ENCODE results near the gene TSGA10IP. TPM values are rescaled to one million over a fixed set of nuclear protein-coding genes. Genes with fewer than 3 reads are reported as not detected.
A peak's percentile ranks its signal among the peaks of the same experiment; 100 is the strongest.

The TSGA10IP gene
- total and polyA plus RNA-seq, 2 experiments from 2014 or later, result 1.6 to 2.0 TPM

DNA sequence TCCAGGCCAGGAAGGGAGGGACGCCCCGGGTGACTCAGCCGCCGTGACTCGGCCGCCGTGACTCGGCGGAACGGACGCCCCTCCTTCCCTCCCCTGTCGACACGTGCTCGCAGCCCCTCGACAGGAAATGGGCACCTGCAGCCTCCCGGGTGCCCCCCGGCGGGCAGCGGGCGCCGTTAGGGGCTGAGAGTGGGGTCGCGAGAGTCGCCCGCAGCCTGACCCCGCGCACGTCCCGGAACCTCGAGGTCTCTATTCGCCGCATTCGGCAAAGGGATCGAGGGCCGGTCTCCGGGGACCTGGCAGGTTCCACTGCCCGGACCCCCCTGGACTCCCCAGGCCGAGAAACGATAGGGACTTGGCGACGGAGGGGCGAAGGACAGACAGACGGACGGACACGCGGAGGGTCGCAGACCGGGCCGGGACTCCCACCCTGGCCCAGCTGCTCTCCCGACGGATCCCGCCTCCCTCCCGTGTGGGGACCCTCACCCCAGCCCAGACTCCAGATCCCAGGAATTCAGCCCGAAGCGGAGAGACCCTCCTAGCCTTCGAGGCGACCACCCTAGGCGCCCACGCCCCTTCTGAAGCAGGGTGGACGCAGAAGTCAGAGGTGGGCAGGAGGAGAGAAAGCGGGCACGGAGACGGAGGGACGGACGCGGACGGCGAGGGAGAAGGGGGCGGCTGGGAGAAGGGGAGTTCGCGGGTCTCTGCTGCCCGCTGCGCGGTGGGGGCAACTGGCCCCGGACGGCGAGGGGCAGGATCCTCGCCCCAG is 45.7 kb upstream of the TSGA10IP start (continued):
- TF ChIP-seq, protein P1, sequence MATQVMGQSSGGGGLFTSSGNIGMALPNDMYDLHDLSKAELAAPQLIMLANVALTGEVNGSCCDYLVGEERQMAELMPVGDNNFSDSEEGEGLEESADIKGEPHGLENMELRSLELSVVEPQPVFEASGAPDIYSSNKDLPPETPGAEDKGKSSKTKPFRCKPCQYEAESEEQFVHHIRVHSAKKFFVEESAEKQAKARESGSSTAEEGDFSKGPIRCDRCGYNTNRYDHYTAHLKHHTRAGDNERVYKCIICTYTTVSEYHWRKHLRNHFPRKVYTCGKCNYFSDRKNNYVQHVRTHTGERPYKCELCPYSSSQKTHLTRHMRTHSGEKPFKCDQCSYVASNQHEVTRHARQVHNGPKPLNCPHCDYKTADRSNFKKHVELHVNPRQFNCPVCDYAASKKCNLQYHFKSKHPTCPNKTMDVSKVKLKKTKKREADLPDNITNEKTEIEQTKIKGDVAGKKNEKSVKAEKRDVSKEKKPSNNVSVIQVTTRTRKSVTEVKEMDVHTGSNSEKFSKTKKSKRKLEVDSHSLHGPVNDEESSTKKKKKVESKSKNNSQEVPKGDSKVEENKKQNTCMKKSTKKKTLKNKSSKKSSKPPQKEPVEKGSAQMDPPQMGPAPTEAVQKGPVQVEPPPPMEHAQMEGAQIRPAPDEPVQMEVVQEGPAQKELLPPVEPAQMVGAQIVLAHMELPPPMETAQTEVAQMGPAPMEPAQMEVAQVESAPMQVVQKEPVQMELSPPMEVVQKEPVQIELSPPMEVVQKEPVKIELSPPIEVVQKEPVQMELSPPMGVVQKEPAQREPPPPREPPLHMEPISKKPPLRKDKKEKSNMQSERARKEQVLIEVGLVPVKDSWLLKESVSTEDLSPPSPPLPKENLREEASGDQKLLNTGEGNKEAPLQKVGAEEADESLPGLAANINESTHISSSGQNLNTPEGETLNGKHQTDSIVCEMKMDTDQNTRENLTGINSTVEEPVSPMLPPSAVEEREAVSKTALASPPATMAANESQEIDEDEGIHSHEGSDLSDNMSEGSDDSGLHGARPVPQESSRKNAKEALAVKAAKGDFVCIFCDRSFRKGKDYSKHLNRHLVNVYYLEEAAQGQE (IDR thresholded peaks at IDR 0.05; ENCODE audit: unreplicated experiment), result peak; percentile 13
- TF ChIP-seq, protein P2, sequence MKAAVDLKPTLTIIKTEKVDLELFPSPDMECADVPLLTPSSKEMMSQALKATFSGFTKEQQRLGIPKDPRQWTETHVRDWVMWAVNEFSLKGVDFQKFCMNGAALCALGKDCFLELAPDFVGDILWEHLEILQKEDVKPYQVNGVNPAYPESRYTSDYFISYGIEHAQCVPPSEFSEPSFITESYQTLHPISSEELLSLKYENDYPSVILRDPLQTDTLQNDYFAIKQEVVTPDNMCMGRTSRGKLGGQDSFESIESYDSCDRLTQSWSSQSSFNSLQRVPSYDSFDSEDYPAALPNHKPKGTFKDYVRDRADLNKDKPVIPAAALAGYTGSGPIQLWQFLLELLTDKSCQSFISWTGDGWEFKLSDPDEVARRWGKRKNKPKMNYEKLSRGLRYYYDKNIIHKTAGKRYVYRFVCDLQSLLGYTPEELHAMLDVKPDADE (IDR thresholded peaks at IDR 0.05), result 0 out of 2 replicates have a peak, but pooled peaks have one; percentile 29

DNA sequence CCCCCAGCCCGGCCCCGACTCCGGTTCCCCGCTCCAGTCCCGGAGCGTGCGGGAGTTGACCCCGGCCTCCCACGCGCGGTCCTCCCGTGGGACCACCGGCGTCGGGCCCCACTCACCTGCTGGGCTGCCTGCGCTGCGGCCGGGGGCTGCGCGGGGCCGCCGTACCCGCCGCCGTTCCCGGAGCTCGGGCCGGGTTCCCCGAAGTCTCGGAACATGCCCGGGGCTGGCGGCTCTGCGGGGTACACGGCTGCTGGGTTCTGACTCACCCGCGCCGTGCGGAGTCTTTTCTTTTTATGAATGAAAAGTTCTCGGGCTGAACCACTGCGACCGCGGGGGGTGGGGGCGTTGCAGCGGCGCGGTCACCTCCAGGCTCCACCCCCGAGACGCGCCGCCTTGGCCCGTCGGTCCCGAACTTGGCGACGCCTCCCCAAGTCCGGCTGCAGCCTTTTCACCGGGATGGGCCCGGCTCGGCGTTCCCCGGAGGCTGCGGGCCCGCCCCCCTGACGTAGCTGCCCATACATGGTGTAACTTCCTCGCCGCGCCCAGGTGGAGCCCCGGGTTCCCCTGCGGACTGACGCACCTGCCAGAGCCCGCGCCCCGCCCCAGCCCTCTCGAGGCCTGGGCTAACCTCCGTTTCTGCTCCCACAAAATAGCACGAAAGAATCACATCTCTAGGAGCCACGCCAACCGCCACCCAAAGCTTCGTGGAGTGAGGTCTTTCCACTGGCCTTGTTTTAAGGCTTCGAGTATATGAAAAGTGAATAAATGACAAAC is 45.0 kb upstream of the TSGA10IP start, which contains the start of gene FOSL1:
Gene FOSL1 (minus strand): TSS at position 264 of the 774 bp plus-strand sequence. CDS start 49 bp downstream, at position 215.
- ATAC-seq (peak; percentile 89), DNase-seq (ENCODE audit: low spot score) (peak; percentile 98)
- Histone ChIP-seq H4K20me1 (replicated peaks; ENCODE audit: insufficient read depth) (no peaks in the 10 kb centered on the region), H3K4me1 (ENCODE audit: insufficient read depth) (peaks cover 8% of the 10 kb centered on the region), H3K9me2 (ENCODE audit: insufficient read depth) (no peaks in the 10 kb centered on the region), H3K27ac (ENCODE audit: low read depth) (no peak within 1 kb of the TSS), H3K4me2 (peak within 1 kb of the TSS; percentile 85), H3K27me3 (ENCODE audit: insufficient read depth) (peaks cover 59% of the 10 kb centered on the region), H3K4me3 (peak within 1 kb of the TSS; percentile 74), H3F3A (replicated peaks; ENCODE audit: low read depth) (peaks cover 16% of the 10 kb centered on the region), H3K36me3 (ENCODE audit: insufficient read depth) (no peaks in the 10 kb centered on the region), H2AFZ (peak within 1 kb of the TSS; percentile 94), H3K79me2 (replicated peaks; ENCODE audit: insufficient read depth) (no peaks in the 10 kb centered on the region)
- H3K4me1 Mint-ChIP-seq, result peaks cover 7% of the 10 kb centered on the region; the same call in 2 of the 3 replicates
- peaks cover 1% of the 10 kb centered on the region; the same call in 1 of the 3 replicates for H3K36me3 Mint-ChIP-seq (ENCODE audit: low read depth)
- no peak within 1 kb of the TSS for H3K27ac Mint-ChIP-seq
- H3K9me3 Mint-ChIP-seq, result peaks cover 2% of the 10 kb centered on the region; the same call in 1 of the 3 replicates
- H3K4me3 Mint-ChIP-seq, result peak within 1 kb of the TSS; percentile 74
- peak; percentile 39; the same call in 1 of the 2 replicates for TF ChIP-seq POLR2AphosphoS5 (IDR thresholded peaks at IDR 0.05; ENCODE audit: low read depth)
- TF ChIP-seq EZH2 (IDR thresholded peaks at IDR 0.05; ENCODE audit: low read depth, unreplicated experiment), result no peak
- TF ChIP-seq CREB1 (CRISPR knock-in tag; IDR thresholded peaks at IDR 0.05; ENCODE audit: low read depth), result peak; percentile 91
- H3K27me3 Mint-ChIP-seq (ENCODE audit: insufficient read depth, low read depth, poor library complexity), result peaks cover 55% of the 10 kb centered on the region

DNA sequence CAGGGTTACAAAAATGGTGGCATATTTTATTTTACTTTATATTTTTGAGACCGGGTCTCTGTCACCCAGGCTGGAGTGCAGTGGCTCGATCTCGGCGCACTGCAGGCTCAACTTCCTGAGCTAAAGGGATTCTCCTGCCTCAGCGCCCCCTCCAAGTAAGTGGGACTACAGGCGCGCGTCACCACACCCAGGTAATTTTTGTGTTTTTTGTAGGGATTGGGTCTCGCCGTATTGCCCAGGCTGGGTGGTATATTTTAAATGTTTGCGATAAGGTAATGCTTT is 44.4 kb upstream of the TSGA10IP start:
- Histone ChIP-seq H3K36me3 (ENCODE audit: insufficient read depth) (no peaks in the 10 kb centered on the region), H3F3A (replicated peaks; ENCODE audit: low read depth) (peaks cover 16% of the 10 kb centered on the region), H2AFZ (no peak overlapping the region), H3K4me1 (ENCODE audit: insufficient read depth) (peaks cover 8% of the 10 kb centered on the region), H3K9me2 (ENCODE audit: insufficient read depth) (no peaks in the 10 kb centered on the region), H3K4me2 (peak overlapping the region; percentile 78), H3K4me3 (peak overlapping the region; percentile 74; the same call in 1 of the 2 replicates), H3K27ac (ENCODE audit: low read depth) (no peak overlapping the region), H3K27me3 (ENCODE audit: insufficient read depth) (peaks cover 60% of the 10 kb centered on the region), H4K20me1 (replicated peaks; ENCODE audit: insufficient read depth) (no peaks in the 10 kb centered on the region), H3K79me2 (replicated peaks; ENCODE audit: insufficient read depth) (no peaks in the 10 kb centered on the region)
- DNase-seq (ENCODE audit: low spot score) (no peak), ATAC-seq (no peak)
- Mint-ChIP-seq H3K9me3 (peaks cover 2% of the 10 kb centered on the region; the same call in 1 of the 3 replicates), H3K4me3 (peak overlapping the region; percentile 58), H3K27me3 (ENCODE audit: insufficient read depth, low read depth, poor library complexity) (peaks cover 57% of the 10 kb centered on the region), H3K36me3 (ENCODE audit: low read depth) (no peaks in the 10 kb centered on the region), H3K27ac (no peak overlapping the region), H3K4me1 (peaks cover 7% of the 10 kb centered on the region; the same call in 2 of the 3 replicates)
- TF ChIP-seq NANOG (IDR thresholded peaks at IDR 0.05; ENCODE audit: borderline replicate concordance), result no peak
